Measurements from ENCODE around the gene NCR3LG1. TPM values are rescaled to one million over a fixed set of nuclear protein-coding genes. Genes with fewer than 3 reads are reported as not detected.

NCR3LG1 gene
- total RNA-seq, 1 experiment from 2014 or later, result 1.4 TPM

GRCh38 chr11:17395978-17396377, 44.4 kb downstream of the NCR3LG1 start:
- H3K56ac ChIP-seq (ENCODE audit: insufficient read length, low read depth, low read length), result no peak overlapping the region
- no peak overlapping the region for H2BK5ac ChIP-seq (ENCODE audit: insufficient read length, low read length)
- H3K23me2 ChIP-seq (ENCODE audit: insufficient read length, low read depth, low read length, poor library complexity, severe bottlenecking), result no peaks in the 10 kb centered on the region
- no peak overlapping the region for H3K4ac ChIP-seq (ENCODE audit: low read depth, low read length)
- Mint-ChIP-seq H3K4me1 (peaks cover 2 to 4% of the 10 kb centered on the region in 2 experiments; a peak in 1 of 4 replicates), H3K36me3 (ENCODE audit: insufficient read depth in 1 of 3, low read depth in 3 of 3) (no peaks in the 10 kb centered on the region; a peak in 1 of 7 replicates), H3K27ac (no peak overlapping the region), H3K27me3 (ENCODE audit: low read depth) (peaks cover 11% of the 10 kb centered on the region), H3K9me3 (no peaks in the 10 kb centered on the region), H3K4me3 (no peak overlapping the region)
- no peak overlapping the region for H3K18ac ChIP-seq (ENCODE audit: insufficient read length, low read depth, low read length)
- no peak overlapping the region for H2BK120ac ChIP-seq (ENCODE audit: low read depth, low read length, poor library complexity, severe bottlenecking)
- H4K20me1 ChIP-seq (ENCODE audit: control insufficient read depth, insufficient read depth, insufficient read length), result no peaks in the 10 kb centered on the region
- no peaks in the 10 kb centered on the region for H3K79me2 ChIP-seq (ENCODE audit: insufficient read depth, low read length)
- H3K79me1 ChIP-seq (ENCODE audit: insufficient read depth, low read depth, low read length, poor library complexity, severe bottlenecking), result no peaks in the 10 kb centered on the region
- H3K9ac ChIP-seq (ENCODE audit: extremely low read depth, insufficient read length, low read length), result no peak overlapping the region
- no peak overlapping the region for H4K5ac ChIP-seq (ENCODE audit: insufficient read length, low read depth, low read length)
- no peak overlapping the region for H3T11ph ChIP-seq (ENCODE audit: low read length)
- no peak overlapping the region for H3K4me2 ChIP-seq (ENCODE audit: insufficient read depth, insufficient read length, low read length)
- no CpG with 5 or more reads among the region's 6 CpGs for WGBS (ENCODE audit: extremely low coverage, insufficient read length, low lambda C conversion rate)
- no peaks in the 10 kb centered on the region for H3K27me3 ChIP-seq (ENCODE audit: insufficient read depth, low read length)
- H4K8ac ChIP-seq (replicated peaks; ENCODE audit: insufficient read length, low read depth, low read length), result no peak overlapping the region
- no peak overlapping the region for H2BK12ac ChIP-seq (ENCODE audit: insufficient read length, low read depth, low read length)
- no peak for DNase-seq
- no peak overlapping the region for H4K91ac ChIP-seq (ENCODE audit: insufficient read length, low read depth, low read length)
- TF ChIP-seq, protein P1, sequence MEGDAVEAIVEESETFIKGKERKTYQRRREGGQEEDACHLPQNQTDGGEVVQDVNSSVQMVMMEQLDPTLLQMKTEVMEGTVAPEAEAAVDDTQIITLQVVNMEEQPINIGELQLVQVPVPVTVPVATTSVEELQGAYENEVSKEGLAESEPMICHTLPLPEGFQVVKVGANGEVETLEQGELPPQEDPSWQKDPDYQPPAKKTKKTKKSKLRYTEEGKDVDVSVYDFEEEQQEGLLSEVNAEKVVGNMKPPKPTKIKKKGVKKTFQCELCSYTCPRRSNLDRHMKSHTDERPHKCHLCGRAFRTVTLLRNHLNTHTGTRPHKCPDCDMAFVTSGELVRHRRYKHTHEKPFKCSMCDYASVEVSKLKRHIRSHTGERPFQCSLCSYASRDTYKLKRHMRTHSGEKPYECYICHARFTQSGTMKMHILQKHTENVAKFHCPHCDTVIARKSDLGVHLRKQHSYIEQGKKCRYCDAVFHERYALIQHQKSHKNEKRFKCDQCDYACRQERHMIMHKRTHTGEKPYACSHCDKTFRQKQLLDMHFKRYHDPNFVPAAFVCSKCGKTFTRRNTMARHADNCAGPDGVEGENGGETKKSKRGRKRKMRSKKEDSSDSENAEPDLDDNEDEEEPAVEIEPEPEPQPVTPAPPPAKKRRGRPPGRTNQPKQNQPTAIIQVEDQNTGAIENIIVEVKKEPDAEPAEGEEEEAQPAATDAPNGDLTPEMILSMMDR (conservative IDR thresholded peaks at IDR 0.05), result no peak
- H3K14ac ChIP-seq (ENCODE audit: insufficient read depth, low read length), result no peak overlapping the region
- no peak overlapping the region for H2AFZ ChIP-seq (ENCODE audit: low read length)
- H2AK5ac ChIP-seq (ENCODE audit: insufficient read length, low read length), result no peak overlapping the region
- H2BK20ac ChIP-seq (ENCODE audit: low read depth, low read length, poor library complexity, severe bottlenecking), result no peak overlapping the region
- H3K23ac ChIP-seq (ENCODE audit: insufficient read length, low read depth, low read length), result no peak overlapping the region
- no peaks in the 10 kb centered on the region for H3K9me3 ChIP-seq (ENCODE audit: control insufficient read depth, low read depth, low read length)
- no peaks in the 10 kb centered on the region for H3K4me1 ChIP-seq (ENCODE audit: insufficient read depth, low read length)
- H2BK15ac ChIP-seq (ENCODE audit: low read depth, low read length), result no peak overlapping the region
- H3K27ac ChIP-seq (ENCODE audit: insufficient read length, low read depth, low read length), result no peak overlapping the region
